K562 (cell line): ENCODE results near the gene IRF6. TPM values are rescaled to one million over a fixed set of nuclear protein-coding genes. Genes with fewer than 3 reads are reported as not detected.

ENCODE experiments used
- ARHGAP35 ChIP-seq: fragments of 450-650 bp; IDR thresholded peaks from 2 replicates; pipeline ENCODE4 v1.6.1; 2018; ENCODE audit not compliant: partially characterized antibody
- E2F4 ChIP-seq: sonication (generic); formaldehyde crosslinking; IDR thresholded peaks from 2 replicates; pipeline ENCODE4 v1.8.0; 2022; ENCODE audit warnings: mild to moderate bottlenecking, low read depth, missing genetic modification reagents
- E2F8 ChIP-seq: fragments of 450-650 bp; IDR thresholded peaks from 2 replicates; pipeline ENCODE4 v1.7.1; 2018; ENCODE audit warnings: mild to moderate bottlenecking, low read depth; ENCODE audit not compliant: partially characterized antibody
- FOXK1 ChIP-seq: sonication (generic); formaldehyde crosslinking; IDR thresholded peaks from 2 replicates; pipeline ENCODE4 v1.8.0; 2022; ENCODE audit warnings: missing genetic modification reagents, mild to moderate bottlenecking, borderline replicate concordance
- FOXK2 ChIP-seq, 2 experiments: fragments of 450-650 bp; IDR thresholded peaks in 1 of 2; conservative IDR thresholded peaks in 1 of 2; 2 replicates each; pipeline ENCODE4 v1.6.1; 2016; ENCODE audit warnings: low read depth in 2 of 2, mild to moderate bottlenecking in 1 of 2
- ILK ChIP-seq: fragments of 450-650 bp; IDR thresholded peaks from 2 replicates; pipeline ENCODE4 v1.6.1; 2016; ENCODE audit warnings: missing genetic modification characterization, low read depth, mild to moderate bottlenecking, missing compliant biosample characterization, moderate library complexity, borderline replicate concordance
- KDM2B ChIP-seq: fragments of 250-450 bp; sonication (Bioruptor Pico); IDR thresholded peaks from 2 replicates; pipeline ENCODE4 v1.8.0; 2021; ENCODE audit warnings: mild to moderate bottlenecking, moderate library complexity
- MAFG ChIP-seq: fragments of 450-650 bp; conservative IDR thresholded peaks from 2 replicates; pipeline ENCODE4 v1.6.1; 2016; ENCODE audit warnings: missing genetic modification characterization, missing compliant biosample characterization
- NCOA1 ChIP-seq: fragments of 450-650 bp; IDR thresholded peaks from 2 replicates; pipeline ENCODE4 v1.6.1; 2016; ENCODE audit warnings: low read depth
- NCOA2 ChIP-seq, 2 experiments: fragments of 450-650 bp; IDR thresholded peaks; 2 replicates each; pipeline ENCODE4 v1.6.1; 2018; ENCODE audit warnings: mild to moderate bottlenecking in 2 of 2, moderate library complexity in 1 of 2; ENCODE audit not compliant: partially characterized antibody in 2 of 2
- NR4A1 ChIP-seq, 2 experiments: fragments of 250-450 bp in 1 of 2; fragments of 450-650 bp in 1 of 2; sonication (Bioruptor Pico) in 1 of 2; IDR thresholded peaks; 2 replicates each; pipeline versions ENCODE4 v1.4.0 to v1.6.1; 2016 to 2020; ENCODE audit warnings: mild to moderate bottlenecking in 2 of 2, missing compliant biosample characterization in 1 of 2, missing genetic modification characterization in 1 of 2, moderate library complexity in 1 of 2
- RB1 ChIP-seq: fragments of 450-650 bp; IDR thresholded peaks from 2 replicates; pipeline ENCODE4 v1.6.1; 2017; ENCODE audit warnings: low read depth, mild to moderate bottlenecking
- TRIM24 ChIP-seq, 2 experiments: fragments of 450-650 bp; IDR thresholded peaks; 2 replicates each; pipeline ENCODE4 v1.6.1; 2016
- XRCC3 ChIP-seq: fragments of 450-650 bp; IDR thresholded peaks from 2 replicates; pipeline ENCODE4 v1.6.1; 2017; ENCODE audit warnings: mild to moderate bottlenecking, moderate library complexity
- ZNF121 ChIP-seq: sonication (generic); formaldehyde crosslinking; conservative IDR thresholded peaks from 2 replicates; pipeline ENCODE4 v1.8.0; 2022; ENCODE audit warnings: missing genetic modification reagents
- ZNF175 ChIP-seq: fragments of 200-800 bp; sonication (Bioruptor generic); IDR thresholded peaks from 2 replicates; pipeline ENCODE4 v1.6.1; 2016; ENCODE audit warnings: low read depth, mild to moderate bottlenecking, missing genetic modification characterization, missing compliant biosample characterization
- ZNF232 ChIP-seq: sonication (generic); formaldehyde crosslinking; IDR thresholded peaks from 2 replicates; pipeline ENCODE4 v1.8.0; 2022; ENCODE audit warnings: mild to moderate bottlenecking, missing genetic modification reagents
- ZNF639 ChIP-seq, 2 experiments: fragments of 200-800 bp in 1 of 2; sonication (Bioruptor generic) in 1 of 2; sonication (generic) in 1 of 2; formaldehyde crosslinking in 1 of 2; IDR thresholded peaks in 1 of 2; conservative IDR thresholded peaks in 1 of 2; 2 replicates each; pipeline versions ENCODE4 v1.5.0 to v1.6.1; 2016 to 2020; ENCODE audit warnings: missing compliant biosample characterization in 1 of 2, missing genetic modification characterization in 1 of 2, missing genetic modification reagents in 1 of 2
- polyA plus RNA-seq, 8 experiments: library from polyadenylated mRNA; depleted of rRNA in 4 of 8; stranded (reverse) in 5 of 8; unstranded in 3 of 8; fragments of >200 nt; fragmentation: Nextera tagmentation in 2 of 8; fragmentation: Illumina TruSeq in 1 of 8; extraction: Ambion mirVana in 2 of 8; extraction: Trizol in 1 of 8; gene quantifications; 2 replicates each; pipeline versions ENCODE4 v1.2.1 to v1.2.3, GENCODE V29; 2011 to 2014; ENCODE audit warnings: inconsistent platforms in 1 of 8, missing spikeins in 1 of 8
- total RNA-seq, 7 experiments: library from RNA; depleted of rRNA in 6 of 7; stranded (reverse); fragments of >200 nt in 6 of 7; fragmentation: Illumina TruSeq in 2 of 7; extraction: Trizol in 2 of 7; gene quantifications; 2 replicates each; pipeline versions ENCODE4 v1.2.1 to v1.2.3, GENCODE V29; 2011 to 2021; ENCODE audit warnings: low replicate concordance in 1 of 7
- TF ChIP-seq, protein P1 (sequence below): fragments of 250-450 bp; sonication (Bioruptor Pico); IDR thresholded peaks from 2 replicates; pipeline ENCODE4 v1.8.0; 2022; ENCODE audit warnings: moderate library complexity, mild to moderate bottlenecking, inconsistent platforms
- TF ChIP-seq, protein P2 (sequence below): fragments of 450-650 bp; formaldehyde crosslinking; IDR thresholded peaks from 2 replicates; pipeline ENCODE4 v1.4.0; 2022; ENCODE audit warnings: missing genetic modification characterization

IRF6 gene
- total and polyA plus RNA-seq, 9 of the 15 experiments (the other 6 are each of a cell fraction or from before 2014, with no cell fraction given): 0.03 to 0.65 (median 0.17) TPM

DNA sequence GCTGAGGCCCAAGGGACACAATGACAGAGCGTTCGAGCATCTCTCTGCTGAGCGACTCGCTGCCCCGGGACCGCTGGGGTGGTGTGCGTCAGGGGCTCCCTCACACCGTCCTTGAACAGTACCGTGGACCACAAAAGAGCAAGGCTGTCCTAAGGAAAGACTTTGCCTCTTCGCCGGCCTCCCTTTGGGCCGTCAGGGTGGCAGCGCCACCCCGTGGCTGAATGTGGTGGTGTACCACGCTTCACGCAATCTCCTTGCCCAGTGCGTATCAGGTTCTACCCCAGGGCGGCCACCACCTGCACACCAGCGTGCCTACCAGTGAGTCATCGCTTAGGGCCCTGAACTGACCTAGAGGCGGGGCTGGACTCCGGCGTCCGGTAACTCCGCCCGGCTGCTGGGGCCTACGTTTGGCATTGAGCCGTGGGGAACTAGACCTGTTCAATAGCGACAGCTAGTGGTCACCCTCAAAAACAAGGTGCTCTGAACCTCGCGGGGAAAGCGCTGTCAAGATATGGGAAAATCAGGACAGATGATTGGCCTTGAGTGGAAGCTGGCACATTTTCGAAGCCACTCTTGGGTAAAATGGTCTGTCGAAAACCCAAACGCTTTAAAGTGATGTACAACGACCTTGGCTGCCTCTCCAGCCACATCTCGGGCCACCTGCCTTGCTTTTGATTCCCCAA lies 58.2 kb downstream of the IRF6 start (continued):
- TF ChIP-seq ZNF639 (CRISPR knock-in tag; conservative IDR thresholded peaks at IDR 0.05 in 1 of 2, IDR thresholded peaks at IDR 0.05 in 1 of 2) (no peak), KDM2B (CRISPR knock-in tag) (no peak), ILK (no peak), FOXK1 (CRISPR knock-in tag) (no peak), XRCC3 (no peak), FOXK2 (conservative IDR thresholded peaks at IDR 0.05 in 1 of 2, IDR thresholded peaks at IDR 0.05 in 1 of 2; ENCODE audit: low read depth in 2 of 2) (0 out of 4 replicates have a peak, but pooled peaks of 1 of the 2 experiments have one; percentile 31), NCOA2 (IDR thresholded peaks at IDR 0.05; ENCODE audit: partially characterized antibody in 2 of 2) (no peak), NCOA1 (0 out of 2 replicates have a peak, but pooled peaks have one; percentile 19), TRIM24 (IDR thresholded peaks at IDR 0.05) (peak in 1 of 2 experiments; percentile 40; a peak in 1 of 4 replicates), E2F8 (peak; percentile 38), NR4A1 (CRISPR knock-in tag; IDR thresholded peaks at IDR 0.05) (no peak; the same call in 1 of the 2 replicates), NR4A1 (tag; IDR thresholded peaks at IDR 0.05) (no peak), ARHGAP35 (no peak), RB1 (peak; percentile 87), ZNF121 (CRISPR knock-in tag) (no peak), E2F4 (CRISPR knock-in tag) (no peak), MAFG (tag) (no peak), ZNF232 (CRISPR knock-in tag) (no peak), ZNF175 (0 out of 2 replicates have a peak, but pooled peaks have one; percentile 44)
- TF ChIP-seq, protein P1, sequence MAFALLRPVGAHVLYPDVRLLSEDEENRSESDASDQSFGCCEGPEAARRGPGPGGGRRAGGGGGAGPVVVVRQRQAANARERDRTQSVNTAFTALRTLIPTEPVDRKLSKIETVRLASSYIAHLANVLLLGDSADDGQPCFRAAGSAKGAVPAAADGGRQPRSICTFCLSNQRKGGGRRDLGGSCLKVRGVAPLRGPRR (CRISPR knock-in tag): no peak
- TF ChIP-seq, protein P2, sequence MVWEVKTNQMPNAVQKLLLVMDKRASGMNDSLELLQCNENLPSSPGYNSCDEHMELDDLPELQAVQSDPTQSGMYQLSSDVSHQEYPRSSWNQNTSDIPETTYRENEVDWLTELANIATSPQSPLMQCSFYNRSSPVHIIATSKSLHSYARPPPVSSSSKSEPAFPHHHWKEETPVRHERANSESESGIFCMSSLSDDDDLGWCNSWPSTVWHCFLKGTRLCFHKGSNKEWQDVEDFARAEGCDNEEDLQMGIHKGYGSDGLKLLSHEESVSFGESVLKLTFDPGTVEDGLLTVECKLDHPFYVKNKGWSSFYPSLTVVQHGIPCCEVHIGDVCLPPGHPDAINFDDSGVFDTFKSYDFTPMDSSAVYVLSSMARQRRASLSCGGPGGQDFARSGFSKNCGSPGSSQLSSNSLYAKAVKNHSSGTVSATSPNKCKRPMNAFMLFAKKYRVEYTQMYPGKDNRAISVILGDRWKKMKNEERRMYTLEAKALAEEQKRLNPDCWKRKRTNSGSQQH (CRISPR knock-in tag): no peak
